CD4-positive, alpha-beta T cell treated with Interleukin-6 for 4 hours (primary cell): ENCODE measurements around the gene TRPC1.
"Not testable (repeated sequence)": the region's sequence is repeated elsewhere in the genome, so short reads cannot be mapped to it uniquely, and the experiment has no call there.

ENCODE experiments used
- DNase-seq: peaks from one replicate; pipeline ENCODE4 v3.0.0-alpha.2; 2020; ENCODE audit warnings: mixed read lengths

Gene TRPC1

GRCh38 chr3:142723968-142724681 lies at the start of gene TRPC1:
Gene TRPC1, plus strand, starts transcription at chr3:142724034. Its CDS starts 526 bp downstream, at chr3:142724560.
- peak; percentile 86 for DNase-seq

- no peak for DNase-seq
These were observed 47.7 kb upstream of the TRPC1 start for GRCh38 chr3:142676151-142676550.

- no peak for DNase-seq
These were observed 43.1 kb upstream of the TRPC1 start for GRCh38 chr3:142680710-142681109.

GRCh38 chr3:142690613-142691012 lies 33.2 kb upstream of the TRPC1 start:
- no peak for DNase-seq

- no peak for DNase-seq
These were observed 32.3 kb upstream of the TRPC1 start for GRCh38 chr3:142691527-142691926.

- DNase-seq, result no peak
These were observed 30.5 kb upstream of the TRPC1 start for GRCh38 chr3:142693136-142693853.

- no peak for DNase-seq
These were observed 29.6 kb upstream of the TRPC1 start for GRCh38 chr3:142694225-142694624.

GRCh38 chr3:142705198-142705597 lies 18.6 kb upstream of the TRPC1 start:
- DNase-seq, result no peak

- no peak for DNase-seq
These were observed 17.3 kb upstream of the TRPC1 start for GRCh38 chr3:142706321-142707127.

- DNase-seq, result no peak
These were observed 14.6 kb upstream of the TRPC1 start for GRCh38 chr3:142709207-142709606.

GRCh38 chr3:142714882-142715281 lies 9.0 kb upstream of the TRPC1 start:
- DNase-seq, result not testable (repeated sequence)

GRCh38 chr3:142716102-142716501 lies 7.7 kb upstream of the TRPC1 start:
- no peak for DNase-seq

GRCh38 chr3:142723665-142723967 lies 218 bp upstream of the TRPC1 start:
- no peak for DNase-seq

GRCh38 chr3:142724682-142725356 lies 985 bp downstream of the TRPC1 start:
- peak; percentile 20 for DNase-seq

- DNase-seq, result no peak
These were observed 1.5 kb downstream of the TRPC1 start for GRCh38 chr3:142725357-142725739.

GRCh38 chr3:142726017-142726416 lies 2.2 kb downstream of the TRPC1 start:
- no peak for DNase-seq

- DNase-seq, result no peak
These were observed 8.2 kb downstream of the TRPC1 start for GRCh38 chr3:142732066-142732465.

- DNase-seq, result no peak
These were observed 11.0 kb downstream of the TRPC1 start for GRCh38 chr3:142734834-142735233.

- no peak for DNase-seq
These were observed 11.6 kb downstream of the TRPC1 start for GRCh38 chr3:142735462-142735861.

- DNase-seq, result no peak
These were observed 14.6 kb downstream of the TRPC1 start for GRCh38 chr3:142738396-142738795.

- no peak for DNase-seq
These were observed 22.8 kb downstream of the TRPC1 start for GRCh38 chr3:142746646-142747045.

- DNase-seq, result not testable (repeated sequence)
These were observed 26.7 kb downstream of the TRPC1 start for GRCh38 chr3:142750531-142750930.

- not testable (repeated sequence) for DNase-seq
These were observed 28.8 kb downstream of the TRPC1 start for GRCh38 chr3:142752605-142753004.
